Tibial artery (tissue), 4 donors: ENCODE results near the gene HIVEP1.
A peak's percentile ranks its signal among the peaks of the same experiment; 100 is the strongest.

Experiments used
- DNase-seq, 2 donors: peaks; one replicate each; pipeline ENCODE4 v3.0.0-alpha.2; 2019
- H3K27ac ChIP-seq, 2 donors: fragments of 200-600 bp; sonication (generic) in 1 of 2; 1 replicate in 1 of 2; 2 replicates in 1 of 2; pipeline ENCODE4 v1.5.1; 2018 to 2019; ENCODE audit warnings: mild to moderate bottlenecking in 1 of 2
- H3K27me3 ChIP-seq, 2 donors: fragments of 200-600 bp; sonication (generic) in 1 of 2; one replicate each; pipeline versions ENCODE4 v1.5.1 to v1.6.0; 2016 to 2019
- H3K36me3 ChIP-seq, 3 donors: fragments of 200-600 bp; sonication (generic) in 2 of 3; one replicate each; pipeline ENCODE4 v1.5.1; 2016 to 2019; ENCODE audit warnings: mild to moderate bottlenecking in 2 of 3
- H3K4me1 ChIP-seq, 4 donors: fragments of 200-600 bp; sonication (generic) in 2 of 4; 1 replicate in 3 of 4; 2 replicates in 1 of 4; pipeline ENCODE4 v1.5.1; 2016 to 2019
- H3K4me3 ChIP-seq, 2 donors: fragments of 200-600 bp; sonication (generic) in 1 of 2; 1 replicate in 1 of 2; 2 replicates in 1 of 2; pipeline ENCODE4 v1.5.1; 2018 to 2019; ENCODE audit warnings: mild to moderate bottlenecking in 2 of 2
- H3K9me3 ChIP-seq, 3 donors: fragments of 200-600 bp; sonication (generic) in 1 of 3; one replicate each; pipeline ENCODE4 v1.5.1; 2016 to 2019
- CTCF ChIP-seq, 2 experiments: fragments of 200-600 bp in 1 of 2; fragments of 450-650 bp in 1 of 2; IDR thresholded peaks; one replicate each; pipeline ENCODE4 v1.5.1; 2017 to 2019; ENCODE audit warnings: antibody characterized with exemption in 2 of 2, mild to moderate bottlenecking in 1 of 2, moderate library complexity in 1 of 2
- intact Hi-C: fragments of 100-400 bp; cut with DNase I; formaldehyde crosslinking; loops from one replicate; pipeline ENCODE4 v1.15.0; 2023; ENCODE audit warnings: low total_unique reads

HIVEP1 gene

GRCh38 chr6:12066297-12066696, 54.2 kb downstream of the HIVEP1 start:
- Histone ChIP-seq H3K9me3 (no peaks in the 10 kb centered on the region), H3K36me3 (no peaks in the 10 kb centered on the region), H3K4me3 (no peak overlapping the region), H3K27ac (no peak overlapping the region), H3K27me3 (no peaks in the 10 kb centered on the region), H3K4me1 (peaks cover 0 to 10% (median 4%) of the 10 kb centered on the region in 4 donors)
- DNase-seq = no peak
- no peak for TF ChIP-seq CTCF (IDR thresholded peaks at IDR 0.05)
- intact Hi-C loops = no loop called here

GRCh38 chr6:12068899-12069557, 56.9 kb downstream of the HIVEP1 start:
- Histone ChIP-seq H3K4me1 (peaks cover 0 to 10% (median 3%) of the 10 kb centered on the region in 4 donors), H3K9me3 (no peaks in the 10 kb centered on the region), H3K4me3 (no peak overlapping the region), H3K27me3 (no peaks in the 10 kb centered on the region), H3K27ac (no peak overlapping the region), H3K36me3 (no peaks in the 10 kb centered on the region)
- DNase-seq = no peak
- intact Hi-C loops = no loop called here
- TF ChIP-seq CTCF (IDR thresholded peaks at IDR 0.05) = no peak

- no peak for DNase-seq
Observed at GRCh38 chr6:12069891-12070529, 57.9 kb downstream of the HIVEP1 start.

GRCh38 chr6:12071064-12071615, 59.0 kb downstream of the HIVEP1 start:
- H3K36me3 ChIP-seq = no peaks in the 10 kb centered on the region
- H3K27me3 ChIP-seq = no peaks in the 10 kb centered on the region
- H3K4me1 ChIP-seq = peaks cover 0 to 7% (median 1%) of the 10 kb centered on the region in 4 donors
- intact Hi-C loops = no loop called here
- no peak for TF ChIP-seq CTCF (IDR thresholded peaks at IDR 0.05)
- no peak overlapping the region for H3K4me3 ChIP-seq
- no peak overlapping the region for H3K27ac ChIP-seq
- DNase-seq = no peak
- H3K9me3 ChIP-seq = no peaks in the 10 kb centered on the region

More at GRCh38 chr6:12069891-12070529, 57.9 kb downstream of the HIVEP1 start:
- Histone ChIP-seq H3K27ac (no peak overlapping the region), H3K9me3 (no peaks in the 10 kb centered on the region), H3K4me1 (peaks cover 0 to 10% (median 3%) of the 10 kb centered on the region in 4 donors), H3K36me3 (no peaks in the 10 kb centered on the region), H3K4me3 (no peak overlapping the region), H3K27me3 (no peaks in the 10 kb centered on the region)
- TF ChIP-seq CTCF (IDR thresholded peaks at IDR 0.05) = no peak
- intact Hi-C loops = no loop called here

- no peak overlapping the region for H3K4me3 ChIP-seq
- no peaks in the 10 kb centered on the region for H3K36me3 ChIP-seq
- no peaks in the 10 kb centered on the region for H3K27me3 ChIP-seq
- intact Hi-C loops = no loop called here
- no peak overlapping the region for H3K27ac ChIP-seq
- DNase-seq = no peak
- peak; percentile 19 to 25 for TF ChIP-seq CTCF (IDR thresholded peaks at IDR 0.05)
- no peaks in the 10 kb centered on the region for H3K9me3 ChIP-seq
- no peaks in the 10 kb centered on the region for H3K4me1 ChIP-seq
Observed at GRCh38 chr6:12075067-12075563, 63.0 kb downstream of the HIVEP1 start.
